ENCODE results near the gene HID1.

- TF ChIP-seq EZH2 (IDR thresholded peaks at IDR 0.05; ENCODE audit: insufficient read depth, poor library complexity, severe bottlenecking) (no peak), EZH2phosphoT487 (IDR thresholded peaks at IDR 0.05; ENCODE audit: insufficient read depth, low read depth) (no peak)
These were observed 56.3 kb downstream of the HID1 start for GRCh38 chr17:74916136-74916850.
